Measurements from ENCODE around the gene PPP1R16B.

- no peak for TF ChIP-seq EZH2 (IDR thresholded peaks at IDR 0.05; ENCODE audit: borderline replicate concordance, low read length)
- TF ChIP-seq, protein P1, sequence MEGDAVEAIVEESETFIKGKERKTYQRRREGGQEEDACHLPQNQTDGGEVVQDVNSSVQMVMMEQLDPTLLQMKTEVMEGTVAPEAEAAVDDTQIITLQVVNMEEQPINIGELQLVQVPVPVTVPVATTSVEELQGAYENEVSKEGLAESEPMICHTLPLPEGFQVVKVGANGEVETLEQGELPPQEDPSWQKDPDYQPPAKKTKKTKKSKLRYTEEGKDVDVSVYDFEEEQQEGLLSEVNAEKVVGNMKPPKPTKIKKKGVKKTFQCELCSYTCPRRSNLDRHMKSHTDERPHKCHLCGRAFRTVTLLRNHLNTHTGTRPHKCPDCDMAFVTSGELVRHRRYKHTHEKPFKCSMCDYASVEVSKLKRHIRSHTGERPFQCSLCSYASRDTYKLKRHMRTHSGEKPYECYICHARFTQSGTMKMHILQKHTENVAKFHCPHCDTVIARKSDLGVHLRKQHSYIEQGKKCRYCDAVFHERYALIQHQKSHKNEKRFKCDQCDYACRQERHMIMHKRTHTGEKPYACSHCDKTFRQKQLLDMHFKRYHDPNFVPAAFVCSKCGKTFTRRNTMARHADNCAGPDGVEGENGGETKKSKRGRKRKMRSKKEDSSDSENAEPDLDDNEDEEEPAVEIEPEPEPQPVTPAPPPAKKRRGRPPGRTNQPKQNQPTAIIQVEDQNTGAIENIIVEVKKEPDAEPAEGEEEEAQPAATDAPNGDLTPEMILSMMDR (IDR thresholded peaks at IDR 0.05; ENCODE audit: low read length): no peak
Measured at GRCh38 chr20:38763616-38764015, 41.9 kb upstream of the PPP1R16B start.

All from OCI-LY1 (cell line).